ENCODE data around the gene SLC36A1.

GRCh38 chr5:151498395-151499155, 51.2 kb downstream of the SLC36A1 start:
- TF ChIP-seq EP300 (IDR thresholded peaks at IDR 0.05) (no peak), CTCF (IDR thresholded peaks at IDR 0.05) (no peak), POLR2A (IDR thresholded peaks at IDR 0.05) (no peak)

All from ovary (tissue), 3 donors.